A549 (cell line): ENCODE results near the gene ERCC2.

Experiments used
- EP300 ChIP-seq, 2 experiments: fragments of >200 bp; sonication (Bioruptor Twin); formaldehyde crosslinking; IDR thresholded peaks; 2 replicates in 1 of 2; 3 replicates in 1 of 2; pipeline ENCODE4 v1.6.1; 2016 to 2017
- FOSL2 ChIP-seq, 2 experiments: fragments of 450-650 bp in 1 of 2; fragments of >200 bp in 1 of 2; sonication (Bioruptor Twin) in 1 of 2; formaldehyde crosslinking; IDR thresholded peaks; 2 replicates each; pipeline versions ENCODE4 v1.5.0 to v1.6.1; 2016 to 2020; ENCODE audit warnings: mild to moderate bottlenecking in 1 of 2, moderate library complexity in 1 of 2
- MAZ ChIP-seq: fragments of 150-350 bp; IDR thresholded peaks from 2 replicates; pipeline ENCODE4 v1.6.1; 2014; ENCODE audit warnings: antibody characterized with exemption, low read depth, low read length, borderline replicate concordance
- RCOR1 ChIP-seq: fragments of 150-350 bp; IDR thresholded peaks from 2 replicates; pipeline ENCODE4 v1.6.1; 2014; ENCODE audit warnings: antibody characterized with exemption, low read length, low read depth
- TF ChIP-seq, protein P1 (sequence below): fragments of >200 bp; sonication (Bioruptor Twin); formaldehyde crosslinking; IDR thresholded peaks from 3 replicates; pipeline ENCODE4 v1.5.1; 2016
- TF ChIP-seq, protein P2 (sequence below): fragments of 250-450 bp; sonication (Bioruptor Pico); IDR thresholded peaks from 2 replicates; pipeline ENCODE4 v1.5.0; 2020; ENCODE audit warnings: low read depth, mild to moderate bottlenecking, moderate library complexity

DNA sequence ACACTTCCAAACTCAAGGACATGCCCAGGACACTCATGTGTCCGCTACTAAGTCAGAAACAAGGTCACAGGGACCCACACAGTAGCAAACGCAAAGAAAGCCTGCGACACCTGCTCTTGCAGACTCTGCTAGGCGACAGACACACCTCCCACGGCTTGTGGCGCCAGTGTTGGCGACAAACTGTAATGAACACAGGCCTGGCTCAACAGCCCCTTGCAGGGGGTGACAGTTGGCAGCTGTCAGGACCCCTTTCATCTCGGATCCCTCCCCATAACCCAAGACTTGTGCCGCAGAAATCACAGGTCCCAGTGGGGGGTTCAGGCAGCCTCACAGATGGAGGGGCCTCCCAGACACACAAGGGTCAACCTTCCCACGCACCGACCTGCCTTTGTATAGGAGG, 48.1 kb downstream of the ERCC2 start:
- TF ChIP-seq MAZ (no peak), RCOR1 (no peak), EP300 (IDR thresholded peaks at IDR 0.05) (no peak), FOSL2 (IDR thresholded peaks at IDR 0.05) (no peak), FOSL2 (CRISPR knock-in tag; IDR thresholded peaks at IDR 0.05) (no peak)
- TF ChIP-seq, protein P1, sequence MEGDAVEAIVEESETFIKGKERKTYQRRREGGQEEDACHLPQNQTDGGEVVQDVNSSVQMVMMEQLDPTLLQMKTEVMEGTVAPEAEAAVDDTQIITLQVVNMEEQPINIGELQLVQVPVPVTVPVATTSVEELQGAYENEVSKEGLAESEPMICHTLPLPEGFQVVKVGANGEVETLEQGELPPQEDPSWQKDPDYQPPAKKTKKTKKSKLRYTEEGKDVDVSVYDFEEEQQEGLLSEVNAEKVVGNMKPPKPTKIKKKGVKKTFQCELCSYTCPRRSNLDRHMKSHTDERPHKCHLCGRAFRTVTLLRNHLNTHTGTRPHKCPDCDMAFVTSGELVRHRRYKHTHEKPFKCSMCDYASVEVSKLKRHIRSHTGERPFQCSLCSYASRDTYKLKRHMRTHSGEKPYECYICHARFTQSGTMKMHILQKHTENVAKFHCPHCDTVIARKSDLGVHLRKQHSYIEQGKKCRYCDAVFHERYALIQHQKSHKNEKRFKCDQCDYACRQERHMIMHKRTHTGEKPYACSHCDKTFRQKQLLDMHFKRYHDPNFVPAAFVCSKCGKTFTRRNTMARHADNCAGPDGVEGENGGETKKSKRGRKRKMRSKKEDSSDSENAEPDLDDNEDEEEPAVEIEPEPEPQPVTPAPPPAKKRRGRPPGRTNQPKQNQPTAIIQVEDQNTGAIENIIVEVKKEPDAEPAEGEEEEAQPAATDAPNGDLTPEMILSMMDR, result no peak
- TF ChIP-seq, protein P2, sequence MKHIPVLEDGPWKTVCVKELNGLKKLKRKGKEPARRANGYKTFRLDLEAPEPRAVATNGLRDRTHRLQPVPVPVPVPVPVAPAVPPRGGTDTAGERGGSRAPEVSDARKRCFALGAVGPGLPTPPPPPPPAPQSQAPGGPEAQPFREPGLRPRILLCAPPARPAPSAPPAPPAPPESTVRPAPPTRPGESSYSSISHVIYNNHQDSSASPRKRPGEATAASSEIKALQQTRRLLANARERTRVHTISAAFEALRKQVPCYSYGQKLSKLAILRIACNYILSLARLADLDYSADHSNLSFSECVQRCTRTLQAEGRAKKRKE (CRISPR knock-in tag), result no peak
